Hematopoietic multipotent progenitor cell treated with erythropoietin and hydrocortisone succinate and interleukin-3 and kit ligand, for 6 days (in vitro differentiated cells): Measurements from ENCODE around the gene SNRNP25.
"Not testable (repeated sequence)": the region's sequence is repeated elsewhere in the genome, so short reads cannot be mapped to it uniquely, and the experiment has no call there.

Experiments used
- DNase-seq: peaks from one replicate; pipeline ENCODE4 v3.0.0-alpha.2; 2015

Gene SNRNP25

GRCh38 chr16:42069-42457 is 11.6 kb upstream of the SNRNP25 start:
- DNase-seq: no peak

GRCh38 chr16:42691-43090 is 10.9 kb upstream of the SNRNP25 start:
- DNase-seq: no peak

GRCh38 chr16:43294-43693 is 10.3 kb upstream of the SNRNP25 start:
- no peak for DNase-seq

- DNase-seq: no peak
These were observed 9.0 kb upstream of the SNRNP25 start for GRCh38 chr16:44655-45054.

GRCh38 chr16:45454-45853 is 8.2 kb upstream of the SNRNP25 start:
- DNase-seq: no peak

- DNase-seq: not testable (repeated sequence)
These were observed 7.1 kb upstream of the SNRNP25 start for GRCh38 chr16:46510-46909.

GRCh38 chr16:47234-47633 is 6.4 kb upstream of the SNRNP25 start:
- no peak for DNase-seq

GRCh38 chr16:50769-51591 is 2.6 kb upstream of the SNRNP25 start:
- DNase-seq: no peak

GRCh38 chr16:54237-54581 is 581 bp downstream of the SNRNP25 start:
- DNase-seq: no peak

GRCh38 chr16:55571-56136 is 2.0 kb downstream of the SNRNP25 start:
- DNase-seq: no peak

- DNase-seq: no peak
These were observed 2.8 kb downstream of the SNRNP25 start for GRCh38 chr16:56231-56927.

- no peak for DNase-seq
These were observed 4.1 kb downstream of the SNRNP25 start for GRCh38 chr16:57711-58110.

- no peak for DNase-seq
These were observed 5.1 kb downstream of the SNRNP25 start for GRCh38 chr16:58491-59439.

GRCh38 chr16:59440-60059 is 5.9 kb downstream of the SNRNP25 start:
- no peak for DNase-seq

GRCh38 chr16:60166-60565 is 6.5 kb downstream of the SNRNP25 start:
- DNase-seq: no peak

GRCh38 chr16:60929-61878 is 7.6 kb downstream of the SNRNP25 start:
- no peak for DNase-seq

- DNase-seq: no peak
These were observed 8.3 kb downstream of the SNRNP25 start for GRCh38 chr16:61879-62281.

GRCh38 chr16:62283-62967 is 8.8 kb downstream of the SNRNP25 start:
- DNase-seq: no peak

- no peak for DNase-seq
These were observed 9.4 kb downstream of the SNRNP25 start for GRCh38 chr16:62968-63391.

GRCh38 chr16:63466-63865 is 9.8 kb downstream of the SNRNP25 start:
- DNase-seq: no peak
